Body of pancreas (tissue), 4 donors: ENCODE results near the gene MYO9B.

Source experiments
- CTCF ChIP-seq, 7 experiments: fragments of 450-650 bp in 4 of 7; fragments of 200-600 bp in 3 of 7; sonication (generic) in 3 of 7; IDR thresholded peaks; one replicate each; pipeline ENCODE4 v1.5.1; 2016 to 2019; ENCODE audit warnings: antibody characterized with exemption in 7 of 7
- POLR2A ChIP-seq, 3 donors: fragments of 450-650 bp; IDR thresholded peaks; one replicate each; pipeline ENCODE4 v1.6.1; 2016; ENCODE audit warnings: antibody characterized with exemption in 3 of 3, mild to moderate bottlenecking in 2 of 3

- TF ChIP-seq CTCF (IDR thresholded peaks at IDR 0.05) (no peak), POLR2A (IDR thresholded peaks at IDR 0.05) (no peak)
Measured at GRCh38 chr19:17184371-17184841, 108.8 kb downstream of the MYO9B start.
